HCT116 (cell line): ENCODE data around the gene WDR83. TPM values are rescaled to one million over a fixed set of nuclear protein-coding genes. Genes with fewer than 3 reads are reported as not detected.

Source experiments
- ATAC-seq: fragments of 200-7000 bp; cut with Tn5 transposase; 2 replicates; pipeline ENCODE4 v1.9.1; 2020; ENCODE audit warnings: mild to moderate bottlenecking, moderate library complexity
- BruUV-seq: library from RNA; stranded (reverse); fragments of 400-500 nt; replicated peaks from 2 replicates; lab custom pipeline; 2021; lab: Mats Ljungman, UMichigan
- CTCF ChIA-PET: fragments of 300-600 bp; sonication (Branson Sonifier 250); formaldehyde crosslinking; loops from one replicate; lab custom pipeline; 2021; ENCODE audit warnings: antibody characterized with exemption; lab: Charles Lee
- POLR2A ChIA-PET: fragments of 300-600, 350-600 bp; sonication (Branson Sonifier 250); formaldehyde crosslinking; loops from one replicate; lab custom pipeline; 2021; ENCODE audit warnings: antibody characterized with exemption; lab: Charles Lee
- RAD21 ChIA-PET, 2 experiments: fragments of 300-600 bp; sonication (Branson Sonifier 250); formaldehyde crosslinking; loops; one replicate each; lab custom pipeline; 2023; ENCODE audit warnings: low total read pairs in 2 of 2; ENCODE audit not compliant: uncharacterized antibody in 2 of 2, unreplicated experiment in 2 of 2, low non-redundant PET in 1 of 2; lab: Charles Lee
- DNase-seq: peaks from one replicate; pipeline ENCODE4 v3.0.0-alpha.2; 2010; ENCODE audit warnings: low read depth, low spot score
- H2AFZ ChIP-seq: fragments of 200-600 bp; shearing (Covaris generic), sonication (generic); 2 replicates; pipeline ENCODE4 v1.6.1; 2017; ENCODE audit warnings: low read depth, mixed run types, mixed read lengths, antibody characterized with exemption, low read length; ENCODE audit not compliant: poor library complexity, severe bottlenecking
- H3K27ac ChIP-seq: 2 replicates; pipeline ENCODE4 v1.5.1; 2012; ENCODE audit warnings: low read depth, low read length
- H3K27me3 ChIP-seq: fragments of 200-600 bp; sonication (generic); 2 replicates; pipeline ENCODE4 v1.6.1; 2016; ENCODE audit warnings: mixed run types, low read length, mixed read lengths; ENCODE audit not compliant: insufficient read depth
- H3K36me3 ChIP-seq, 2 experiments: fragments of 200-500 bp in 1 of 2; fragments of 200-600 bp in 1 of 2; sonication (Bioruptor generic) in 1 of 2; sonication (generic) in 1 of 2; 2 replicates each; pipeline versions ENCODE4 v1.5.1 to v1.6.1; 2014 to 2016; ENCODE audit warnings: low read length in 2 of 2, inconsistent platforms in 1 of 2, mixed read lengths in 1 of 2, mixed run types in 1 of 2; ENCODE audit not compliant: insufficient read depth in 2 of 2, control insufficient read depth in 1 of 2
- H3K4me1 ChIP-seq, 2 experiments: fragments of 200-600 bp in 1 of 2; sonication (generic) in 1 of 2; 2 replicates each; pipeline versions ENCODE4 v1.5.1 to v1.6.1; 2012 to 2017; ENCODE audit warnings: low read length in 2 of 2, inconsistent platforms in 1 of 2, mild to moderate bottlenecking in 1 of 2, mixed read lengths in 1 of 2, mixed run types in 1 of 2, moderate library complexity in 1 of 2; ENCODE audit not compliant: insufficient read depth in 2 of 2, control insufficient read depth in 1 of 2
- H3K4me2 ChIP-seq: fragments of 200-600 bp; sonication (generic); 2 replicates; pipeline ENCODE4 v1.6.1; 2017; ENCODE audit warnings: mixed run types, low read length, mixed read lengths
- H3K4me3 ChIP-seq, 2 experiments: fragments of 200-600 bp in 1 of 2; sonication (generic) in 1 of 2; replicated peaks in 1 of 2; 2 replicates each; pipeline ENCODE4 v1.5.1; 2011 to 2016; ENCODE audit warnings: low read length in 2 of 2, control low read depth in 1 of 2, low read depth in 1 of 2, mild to moderate bottlenecking in 1 of 2, mixed read lengths in 1 of 2, mixed run types in 1 of 2
- H3K79me2 ChIP-seq: fragments of 200-600 bp; sonication (generic); 2 replicates; pipeline ENCODE4 v1.6.1; 2017; ENCODE audit warnings: mild to moderate bottlenecking, mixed run types, low read length, moderate library complexity, mixed read lengths; ENCODE audit not compliant: insufficient read depth
- H3K9ac ChIP-seq: fragments of 200-600 bp; sonication (generic); 2 replicates; pipeline ENCODE4 v1.6.1; 2016; ENCODE audit warnings: low read length, mixed read lengths
- H3K9me2 ChIP-seq: fragments of 200-600 bp; sonication (generic), shearing (Covaris generic); 2 replicates; pipeline ENCODE4 v1.6.1; 2017; ENCODE audit warnings: mixed run types, mild to moderate bottlenecking, moderate library complexity; ENCODE audit not compliant: insufficient read depth
- H3K9me3 ChIP-seq, 2 experiments: fragments of 200-500 bp in 1 of 2; fragments of 200-600 bp in 1 of 2; sonication (Bioruptor generic) in 1 of 2; sonication (generic) in 1 of 2; 2 replicates each; pipeline ENCODE4 v1.6.1; 2014 to 2017; ENCODE audit warnings: low read length in 2 of 2, mixed read lengths in 2 of 2, inconsistent platforms in 1 of 2, low read depth in 1 of 2, mild to moderate bottlenecking in 1 of 2, mixed run types in 1 of 2, moderate library complexity in 1 of 2; ENCODE audit not compliant: control insufficient read depth in 1 of 2, insufficient read depth in 1 of 2
- H4K20me1 ChIP-seq: fragments of 200-600 bp; sonication (generic), shearing (Covaris generic); 2 replicates; pipeline ENCODE4 v1.6.1; 2017; ENCODE audit warnings: mixed run types, mild to moderate bottlenecking, moderate library complexity; ENCODE audit not compliant: insufficient read depth
- ATF3 ChIP-seq: IDR thresholded peaks from 2 replicates; pipeline ENCODE4 v1.6.1; 2012
- CBX3 ChIP-seq: IDR thresholded peaks from 2 replicates; pipeline ENCODE4 v1.6.1; 2012; ENCODE audit warnings: low read depth
- CEBPB ChIP-seq: IDR thresholded peaks from 2 replicates; pipeline ENCODE4 v1.6.1; 2012; ENCODE audit warnings: low read depth
- EGR1 ChIP-seq: IDR thresholded peaks from 2 replicates; pipeline ENCODE4 v1.6.1; 2012; ENCODE audit warnings: low read depth
- ELF1 ChIP-seq: IDR thresholded peaks from 2 replicates; pipeline ENCODE4 v1.6.1; 2012; ENCODE audit warnings: low read depth, borderline replicate concordance
- EZH2phosphoT487 ChIP-seq: fragments of 200-600 bp; IDR thresholded peaks from 2 replicates; pipeline ENCODE4 v1.6.1; 2018; ENCODE audit warnings: antibody characterized with exemption, borderline replicate concordance
- FOSL1 ChIP-seq: IDR thresholded peaks from 2 replicates; pipeline ENCODE4 v1.6.1; 2012; ENCODE audit warnings: low read depth
- POLR2A ChIP-seq: IDR thresholded peaks from 2 replicates; pipeline ENCODE4 v1.7.0; 2011; ENCODE audit warnings: borderline replicate concordance; ENCODE audit not compliant: insufficient read depth, insufficient read length; ENCODE audit errors: extremely low read depth
- SP1 ChIP-seq: IDR thresholded peaks from 2 replicates; pipeline ENCODE4 v1.6.1; 2012; ENCODE audit warnings: low read depth
- TCF7L2 ChIP-seq: IDR thresholded peaks from 2 replicates; pipeline ENCODE4 v1.7.0; 2011; ENCODE audit warnings: borderline replicate concordance, inconsistent platforms; ENCODE audit not compliant: insufficient read depth, insufficient read length; ENCODE audit errors: extremely low read depth
- ZBTB33 ChIP-seq: IDR thresholded peaks from 2 replicates; pipeline ENCODE4 v1.6.1; 2011; ENCODE audit warnings: mild to moderate bottlenecking, low read length, moderate library complexity; ENCODE audit not compliant: insufficient replicate concordance; ENCODE audit errors: extremely low read depth
- ZFX ChIP-seq: fragments of 450-650 bp; IDR thresholded peaks from 2 replicates; pipeline ENCODE4 v1.6.1; 2017
- ZNF274 ChIP-seq: fragments of 200-500 bp; sonication (Bioruptor generic); IDR thresholded peaks from 2 replicates; pipeline ENCODE4 v1.6.1; 2014; ENCODE audit warnings: mild to moderate bottlenecking, low read depth, low read length, inconsistent platforms
- intact Hi-C: fragments of 100-400 bp; cut with micrococcal nuclease; formaldehyde crosslinking; loops from 2 replicates; pipeline ENCODE4 v1.10.0; 2022
- total RNA-seq: library from RNA; stranded (reverse); gene quantifications from one replicate; pipeline ENCODE4 v1.2.1, GENCODE V29; 2021; ENCODE audit not compliant: unreplicated experiment

WDR83 gene
- total RNA-seq, 1 experiment from 2014 or later = 20.1 TPM

GRCh38 chr19:12708641-12709040 lies 42.0 kb downstream of the WDR83 start:
- no peaks in the 10 kb centered on the region for H3K9me3 ChIP-seq
- ATAC-seq = no peak
- no peak overlapping the region for H3K4me2 ChIP-seq
- H3K4me1 ChIP-seq = no peaks in the 10 kb centered on the region
- no peak overlapping the region for H3K9ac ChIP-seq
- TF ChIP-seq CBX3 (no peak), EZH2phosphoT487 (no peak), ATF3 (no peak), TCF7L2 (no peak), EGR1 (no peak), ZNF274 (no peak)
- no peak overlapping the region for H3K4me3 ChIP-seq
- H3K36me3 ChIP-seq = peaks cover 46 to 63% of the 10 kb centered on the region in 2 experiments
- no peak for DNase-seq
- ChIA-PET POLR2A (no interaction called here), RAD21 (no interaction called here), CTCF (interaction anchor here (0.6 kb wide), 1 partner anchor 52 kb away, joined by 5 read pairs; no protein-coding TSS in a partner anchor)
- no TSS peak for BruUV-seq
- no peaks in the 10 kb centered on the region for H3K27me3 ChIP-seq
- H3K27ac ChIP-seq = no peak overlapping the region
- H3K9me2 ChIP-seq = no peaks in the 10 kb centered on the region
- no peak overlapping the region for H2AFZ ChIP-seq
- H4K20me1 ChIP-seq = no peaks in the 10 kb centered on the region
- intact Hi-C loops = no loop called here
- H3K79me2 ChIP-seq = peaks cover 16% of the 10 kb centered on the region; the same call in 1 of the 2 replicates

GRCh38 chr19:12711187-12711586 lies 44.6 kb downstream of the WDR83 start:
- BruUV-seq = no TSS peak
- CTCF ChIA-PET = no interaction called here

More at GRCh38 chr19:12711187-12711586, 44.6 kb downstream of the WDR83 start:
- no peak for DNase-seq
- Histone ChIP-seq H3K36me3 (peaks cover 53 to 58% of the 10 kb centered on the region in 2 experiments), H3K9ac (no peak overlapping the region), H3K9me2 (no peaks in the 10 kb centered on the region), H2AFZ (no peak overlapping the region), H3K27me3 (no peaks in the 10 kb centered on the region), H3K27ac (no peak overlapping the region; the same call in 1 of the 2 replicates), H3K9me3 (no peaks in the 10 kb centered on the region), H3K4me1 (no peaks in the 10 kb centered on the region), H4K20me1 (no peaks in the 10 kb centered on the region), H3K4me2 (no peak overlapping the region), H3K79me2 (peaks cover 30% of the 10 kb centered on the region; the same call in 1 of the 2 replicates), H3K4me3 (no peak overlapping the region)
- RAD21 ChIA-PET = no interaction called here
- POLR2A ChIA-PET = no interaction called here
- TF ChIP-seq CEBPB = no peak
- no peak for TF ChIP-seq ZNF274
- no peak for TF ChIP-seq EGR1
- no peak for TF ChIP-seq SP1
- no peak for TF ChIP-seq POLR2A
- no peak for TF ChIP-seq ELF1
- no peak for TF ChIP-seq ZBTB33
- no peak for TF ChIP-seq ZFX
- no peak for TF ChIP-seq EZH2phosphoT487
- TF ChIP-seq FOSL1 = no peak
- no peak for TF ChIP-seq CBX3
- ATAC-seq = no peak
- intact Hi-C loops = no loop called here
